Astrocyte (in vitro differentiated cells and primary cell): ENCODE results near the gene HYPK.

Experiments
- EZH2 ChIP-seq: IDR thresholded peaks from 2 replicates; pipeline ENCODE4 v1.6.1; 2012; ENCODE audit warnings: mild to moderate bottlenecking, low read length, inconsistent platforms; ENCODE audit not compliant: insufficient read depth
- TF ChIP-seq, protein P1 (sequence below): IDR thresholded peaks from 2 replicates; pipeline ENCODE4 v1.5.1; 2011; ENCODE audit warnings: low read depth, mild to moderate bottlenecking, inconsistent platforms, low read length, moderate library complexity; ENCODE audit not compliant: insufficient read depth

DNA sequence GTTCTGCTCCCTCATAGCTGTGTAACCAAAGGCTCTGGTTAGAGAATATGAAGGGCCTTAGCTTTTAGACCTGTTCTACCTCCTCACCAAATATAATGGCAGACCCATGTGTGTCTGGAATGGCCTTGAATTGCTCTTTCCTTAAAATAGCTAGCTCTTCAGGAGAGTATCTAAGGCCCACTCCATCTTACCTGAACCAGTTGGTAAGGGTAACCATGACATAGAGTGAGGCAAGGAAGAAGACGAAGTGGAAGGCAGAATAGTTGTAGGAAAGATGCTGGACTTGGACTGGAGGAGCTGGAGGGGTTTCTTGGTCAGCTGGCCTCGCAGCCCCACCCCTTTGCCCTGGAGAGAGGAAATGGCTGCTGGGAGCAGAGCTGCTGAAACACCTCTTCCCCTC, 5.2 kb upstream of the HYPK start:
- TF ChIP-seq, protein P1, sequence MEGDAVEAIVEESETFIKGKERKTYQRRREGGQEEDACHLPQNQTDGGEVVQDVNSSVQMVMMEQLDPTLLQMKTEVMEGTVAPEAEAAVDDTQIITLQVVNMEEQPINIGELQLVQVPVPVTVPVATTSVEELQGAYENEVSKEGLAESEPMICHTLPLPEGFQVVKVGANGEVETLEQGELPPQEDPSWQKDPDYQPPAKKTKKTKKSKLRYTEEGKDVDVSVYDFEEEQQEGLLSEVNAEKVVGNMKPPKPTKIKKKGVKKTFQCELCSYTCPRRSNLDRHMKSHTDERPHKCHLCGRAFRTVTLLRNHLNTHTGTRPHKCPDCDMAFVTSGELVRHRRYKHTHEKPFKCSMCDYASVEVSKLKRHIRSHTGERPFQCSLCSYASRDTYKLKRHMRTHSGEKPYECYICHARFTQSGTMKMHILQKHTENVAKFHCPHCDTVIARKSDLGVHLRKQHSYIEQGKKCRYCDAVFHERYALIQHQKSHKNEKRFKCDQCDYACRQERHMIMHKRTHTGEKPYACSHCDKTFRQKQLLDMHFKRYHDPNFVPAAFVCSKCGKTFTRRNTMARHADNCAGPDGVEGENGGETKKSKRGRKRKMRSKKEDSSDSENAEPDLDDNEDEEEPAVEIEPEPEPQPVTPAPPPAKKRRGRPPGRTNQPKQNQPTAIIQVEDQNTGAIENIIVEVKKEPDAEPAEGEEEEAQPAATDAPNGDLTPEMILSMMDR: no peak
- TF ChIP-seq EZH2: no peak
